Activated T-cell treated with anti-CD3 and anti-CD28 coated beads for 4 hours (primary cell): ENCODE measurements around the gene EXOC3.
"Not testable (repeated sequence)": the region's sequence is repeated elsewhere in the genome, so short reads cannot be mapped to it uniquely, and the experiment has no call there.

Experiments
- DNase-seq: peaks from one replicate; pipeline ENCODE4 v3.0.0-alpha.2; 2020

EXOC3 gene

GRCh38 chr5:507986-508575 is 65.1 kb downstream of the EXOC3 start:
- DNase-seq: not testable (repeated sequence)

DNA sequence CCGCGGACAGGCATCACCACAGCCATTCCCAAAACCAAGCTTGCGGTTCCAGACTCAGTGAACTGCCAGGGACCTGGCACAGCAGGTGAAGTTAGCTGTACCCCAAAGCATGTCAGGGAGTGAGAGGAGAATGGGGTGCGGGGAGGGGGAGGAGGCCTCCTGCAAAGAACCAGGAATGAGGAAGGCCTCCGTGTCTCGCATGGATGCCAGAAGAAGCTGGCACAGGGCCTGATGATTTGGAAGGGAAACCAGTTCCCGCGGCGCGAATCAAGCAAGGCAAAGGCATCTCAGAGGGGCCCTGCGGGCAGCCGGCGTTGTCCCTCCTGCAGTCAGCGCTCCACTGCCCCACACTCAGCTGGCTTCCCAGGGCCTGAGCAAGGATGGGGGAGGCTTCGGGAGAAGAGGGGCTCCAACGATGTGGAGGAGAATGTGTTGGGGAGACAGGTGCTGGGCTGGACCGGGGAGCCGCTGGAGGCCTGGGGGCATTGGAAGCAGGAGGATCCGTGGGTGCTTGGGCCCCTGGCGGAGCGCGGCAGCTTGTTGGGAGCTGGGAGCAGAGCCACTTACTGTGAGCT is 66.7 kb downstream of the EXOC3 start:
- DNase-seq: no peak

DNA sequence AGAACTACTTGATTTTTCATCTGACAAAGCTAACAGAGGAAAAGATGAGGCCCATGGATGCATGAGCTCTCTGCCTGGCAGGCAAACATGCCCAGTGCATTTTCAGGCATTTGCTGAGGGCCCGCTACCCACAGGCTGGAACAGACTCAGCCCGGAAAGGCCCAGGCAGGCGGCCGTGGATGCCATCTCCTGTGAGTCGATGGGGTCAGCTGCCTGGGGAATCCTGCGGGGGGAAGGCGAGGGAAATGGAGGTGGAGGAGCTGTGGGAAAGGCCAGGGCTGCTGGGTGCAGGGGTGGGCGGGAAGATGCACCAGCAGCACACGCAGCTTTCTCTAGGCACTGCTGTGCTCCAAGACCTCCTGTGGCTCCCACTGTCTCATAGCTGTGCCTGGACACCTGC is 67.5 kb downstream of the EXOC3 start:
- no peak for DNase-seq

DNA sequence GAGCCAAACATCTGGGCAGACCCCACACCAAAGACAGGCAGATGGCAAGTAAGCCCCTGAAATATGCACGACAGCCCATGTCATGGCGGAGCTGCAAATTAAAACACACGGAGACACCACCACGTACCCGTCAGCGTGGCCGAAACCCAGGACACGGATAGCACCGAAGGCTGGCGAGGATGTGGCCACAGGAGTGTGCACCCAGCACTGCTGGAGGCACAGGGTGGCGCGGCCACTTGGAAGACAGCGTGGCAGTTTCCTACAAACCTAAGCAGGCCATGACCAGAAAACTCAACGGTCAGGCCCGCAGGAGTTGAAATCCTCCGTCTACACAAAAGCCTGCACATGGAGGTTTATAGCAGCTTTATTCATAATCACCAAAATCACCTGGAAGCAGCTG is 68.5 kb downstream of the EXOC3 start:
- no peak for DNase-seq

DNA sequence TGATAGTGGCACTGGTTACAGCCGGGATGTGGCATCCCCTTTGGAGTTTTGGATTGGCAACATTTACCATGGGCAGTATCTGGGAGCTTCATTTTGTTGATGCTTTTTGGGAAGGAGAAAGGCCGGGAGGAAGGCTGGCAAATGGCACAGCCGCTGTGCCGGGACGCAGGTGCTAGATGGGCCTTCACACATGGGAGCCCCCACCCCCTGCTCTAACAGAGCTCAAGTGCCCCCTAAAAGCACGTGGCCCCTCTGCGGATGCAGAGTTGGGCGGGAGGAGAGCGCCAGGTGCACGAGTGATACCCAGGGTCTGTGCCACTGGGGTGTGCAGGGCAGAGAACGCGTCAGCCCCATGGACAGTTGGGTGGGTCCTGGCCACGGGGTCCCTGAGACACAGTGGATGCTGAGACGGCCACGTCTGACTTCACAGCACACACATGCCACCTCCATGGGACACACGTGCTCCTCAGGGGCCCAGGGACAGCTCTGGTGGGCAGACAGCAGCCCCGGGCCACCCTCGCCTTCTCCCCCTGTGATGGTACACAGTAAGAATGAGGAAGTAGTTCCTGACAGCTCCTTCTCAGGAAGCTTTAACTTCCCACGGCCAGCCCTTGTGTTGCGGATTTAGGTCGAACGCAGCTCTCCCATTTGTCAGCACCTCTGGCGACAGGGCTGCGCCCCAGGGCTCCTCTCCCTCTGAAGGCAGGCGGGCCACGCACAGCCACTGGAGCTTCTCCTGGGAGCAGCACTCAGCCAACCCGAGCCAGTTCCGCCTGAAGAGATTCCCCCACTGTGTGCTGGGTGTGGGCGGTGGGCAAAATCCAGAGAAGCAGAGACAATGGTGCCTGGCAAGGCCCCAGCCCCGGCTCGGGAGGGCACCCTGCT is 70.5 kb downstream of the EXOC3 start:
- DNase-seq: no peak

DNA sequence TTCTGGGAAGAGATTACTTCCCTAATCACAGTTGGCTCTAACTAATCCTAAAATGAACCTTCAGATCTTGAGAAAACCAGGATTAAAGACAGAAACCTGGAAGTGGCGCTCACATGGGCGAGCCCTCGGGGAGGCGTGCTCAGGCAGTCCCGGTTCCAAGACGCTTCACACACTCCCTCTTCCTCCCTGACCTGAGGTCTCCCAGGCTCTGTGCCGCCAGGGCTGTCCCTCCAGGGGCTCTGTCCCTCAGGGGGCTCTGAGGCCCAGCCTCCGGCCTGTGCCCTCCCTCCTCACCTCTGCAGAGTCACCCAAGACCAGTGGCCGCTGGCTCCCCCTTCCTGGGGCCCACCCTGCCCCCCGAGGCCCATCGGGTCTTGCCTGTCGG is 71.1 kb downstream of the EXOC3 start:
- DNase-seq: no peak

GRCh38 chr5:514673-515072 is 71.7 kb downstream of the EXOC3 start:
- no peak for DNase-seq

- no peak for DNase-seq
These were observed 72.4 kb downstream of the EXOC3 start for GRCh38 chr5:515273-515836.

DNA sequence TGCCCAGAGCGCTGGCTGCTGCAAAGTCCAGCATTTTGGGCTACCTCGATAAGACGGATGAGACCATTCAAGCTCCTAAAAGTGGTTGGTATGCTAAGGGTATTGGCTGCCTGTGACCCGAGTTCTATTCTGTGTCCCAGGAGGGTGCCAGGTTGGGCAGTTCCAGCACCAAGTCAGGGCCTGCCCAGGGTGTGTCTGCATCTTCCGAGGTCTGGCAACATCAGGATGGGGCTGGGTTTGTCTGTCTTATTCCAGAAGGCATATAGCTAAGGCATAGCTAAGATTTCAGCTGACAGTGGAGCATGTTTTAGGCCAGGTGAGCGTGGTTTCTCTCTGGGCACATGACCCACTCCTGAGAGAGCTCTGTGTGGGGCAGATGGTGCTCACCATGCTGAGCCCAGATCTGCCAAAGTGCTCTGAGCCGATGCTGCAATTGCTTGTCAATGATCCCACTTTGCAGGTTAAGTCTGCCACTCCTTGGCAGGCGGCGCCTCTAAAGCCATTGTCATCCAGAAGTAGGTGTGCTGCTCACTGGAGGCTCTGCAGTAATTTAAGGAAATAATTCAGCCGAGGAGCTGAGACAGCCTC is 73.5 kb downstream of the EXOC3 start:
- no peak for DNase-seq
